K562 (cell line): Measurements from ENCODE around the gene CDKN1C. TPM values are rescaled to one million over a fixed set of nuclear protein-coding genes. Genes with fewer than 3 reads are reported as not detected.

ENCODE experiments used
- ATAC-seq: fragments of 200-7000 bp; cut with Tn5 transposase; 3 replicates; pipeline ENCODE4 v1.9.1; 2020; ENCODE audit warnings: moderate library complexity
- BruUV-seq: library from RNA; stranded (reverse); fragments of 400-500 nt; replicated peaks from 2 replicates; lab custom pipeline; 2021; lab: Mats Ljungman, UMichigan
- CTCF ChIA-PET: fragments of 300-600 bp; formaldehyde crosslinking; extraction: SDS; loops from one replicate; lab custom pipeline; 2021; ENCODE audit warnings: low intra/inter-chr PET ratio; lab: Yijun Ruan, JAX
- POLR2A ChIA-PET: fragments of 300-600, 350-650 bp; sonication (Branson Sonifier 250); formaldehyde crosslinking; extraction: SDS; loops from one replicate; lab custom pipeline; 2021; ENCODE audit warnings: antibody characterized with exemption, inconsistent platforms; lab: Yijun Ruan, JAX
- DNase-seq, 4 experiments: peaks; one replicate each; pipeline versions ENCODE4 v3.0.0 to v3.0.0-alpha.2; 2011 to 2018; ENCODE audit warnings: low spot score in 3 of 4, mixed read lengths in 3 of 4; ENCODE audit errors: extremely low read depth in 1 of 4
- FAIRE-seq: peaks from 2 replicates; lab custom pipeline; 2011; peaks lifted over from hg19 to GRCh38; lab: Jason Lieb, UNC
- H2AFZ ChIP-seq: 2 replicates; pipeline ENCODE4 v1.6.0; 2011; ENCODE audit warnings: low read depth, low read length, control low read depth, inconsistent platforms
- H3K27ac ChIP-seq: fragments of 200-600 bp; 3 replicates; pipeline ENCODE4 v1.8.0; 2011; ENCODE audit warnings: low read depth, mild to moderate bottlenecking, control low read depth, inconsistent platforms, low read length, moderate library complexity, mixed read lengths; ENCODE audit errors: extremely low read depth
- H3K27me3 ChIP-seq, 2 experiments: fragments of 300-600 bp in 1 of 2; 2 replicates in 1 of 2; 3 replicates in 1 of 2; pipeline versions ENCODE4 v1.6.0 to v1.8.0; 2011; ENCODE audit warnings: inconsistent platforms in 2 of 2, low read length in 2 of 2, mild to moderate bottlenecking in 1 of 2, mixed read lengths in 1 of 2, moderate library complexity in 1 of 2; ENCODE audit not compliant: control insufficient read depth in 2 of 2, insufficient read depth in 2 of 2
- H3K36me3 ChIP-seq: fragments of 300-600 bp; 3 replicates; pipeline ENCODE4 v1.8.0; 2011; ENCODE audit warnings: mild to moderate bottlenecking, low read length, inconsistent platforms; ENCODE audit not compliant: control insufficient read depth, insufficient read depth
- H3K4me1 ChIP-seq, 2 experiments: fragments of 200-600 bp in 1 of 2; replicated peaks in 1 of 2; 2 replicates in 1 of 2; 3 replicates in 1 of 2; pipeline versions ENCODE4 v1.5.1 to v1.8.0; 2011; ENCODE audit warnings: inconsistent platforms in 2 of 2, low read length in 2 of 2, mild to moderate bottlenecking in 1 of 2, mixed read lengths in 1 of 2, moderate library complexity in 1 of 2; ENCODE audit not compliant: control insufficient read depth in 2 of 2, insufficient read depth in 2 of 2
- H3K4me2 ChIP-seq: 2 replicates; pipeline ENCODE4 v1.6.1; 2011; ENCODE audit warnings: low read length, control low read depth, inconsistent platforms, mixed read lengths; ENCODE audit not compliant: insufficient read depth
- H3K4me3 ChIP-seq: fragments of 200-600 bp; sonication (generic), shearing (Covaris generic); 2 replicates; pipeline ENCODE4 v1.5.1; 2016; ENCODE audit warnings: control low read depth, inconsistent platforms
- H3K79me2 ChIP-seq: fragments of 200-600 bp; 3 replicates; pipeline ENCODE4 v1.8.0; 2011; ENCODE audit warnings: low read length, inconsistent platforms; ENCODE audit not compliant: control insufficient read depth, insufficient read depth
- H3K9ac ChIP-seq, 2 experiments: 2 replicates each; pipeline versions ENCODE4 v1.6.0 to v1.6.1; 2011; ENCODE audit warnings: low read depth in 2 of 2, low read length in 2 of 2, control low read depth in 1 of 2, inconsistent platforms in 1 of 2, mild to moderate bottlenecking in 1 of 2, mixed read lengths in 1 of 2; ENCODE audit not compliant: insufficient read depth in 1 of 2
- H3K9me1 ChIP-seq: one replicate; pipeline ENCODE4 v1.6.0; 2011; ENCODE audit warnings: inconsistent platforms, mild to moderate bottlenecking, low read length, moderate library complexity; ENCODE audit not compliant: control insufficient read depth, insufficient read depth
- H3K9me3 ChIP-seq: replicated peaks from 2 replicates; pipeline ENCODE4 v1.5.1; 2011; ENCODE audit warnings: low read depth, low read length, inconsistent platforms; ENCODE audit not compliant: control insufficient read depth, insufficient read depth
- H4K20me1 ChIP-seq: replicated peaks from 2 replicates; pipeline ENCODE4 v1.6.1; 2011; ENCODE audit warnings: low read length, inconsistent platforms, mixed read lengths; ENCODE audit not compliant: control insufficient read depth, insufficient read depth
- ATF1 ChIP-seq, 2 experiments: fragments of 450-650 bp in 1 of 2; IDR thresholded peaks; 2 replicates each; pipeline ENCODE4 v1.6.1; 2016; ENCODE audit warnings: missing compliant biosample characterization in 1 of 2, missing genetic modification characterization in 1 of 2
- BRF1 ChIP-seq: IDR thresholded peaks from 3 replicates; pipeline ENCODE4 v1.6.1; 2011; ENCODE audit warnings: borderline replicate concordance, mild to moderate bottlenecking; ENCODE audit not compliant: insufficient read length; ENCODE audit errors: extremely low read depth
- CBFA2T3 ChIP-seq: fragments of 450-650 bp; IDR thresholded peaks from 2 replicates; pipeline ENCODE4 v1.6.1; 2017
- GATAD2A ChIP-seq: fragments of 450-650 bp; IDR thresholded peaks from 2 replicates; pipeline ENCODE4 v1.6.1; 2017
- HDAC3 ChIP-seq: fragments of 450-650 bp; IDR thresholded peaks from 2 replicates; pipeline ENCODE4 v1.6.1; 2018; ENCODE audit warnings: borderline replicate concordance, mild to moderate bottlenecking, moderate library complexity; ENCODE audit not compliant: partially characterized antibody
- MAZ ChIP-seq, 2 experiments: fragments of 450-650 bp in 1 of 2; sonication (generic) in 1 of 2; formaldehyde crosslinking; IDR thresholded peaks in 1 of 2; conservative IDR thresholded peaks in 1 of 2; 2 replicates each; pipeline versions ENCODE4 v1.4.0 to v1.5.0; 2020; ENCODE audit warnings: mild to moderate bottlenecking in 1 of 2, missing genetic modification reagents in 1 of 2
- MCM2 ChIP-seq: fragments of 450-650 bp; IDR thresholded peaks from 2 replicates; pipeline ENCODE4 v1.6.1; 2017; ENCODE audit warnings: low read depth, mild to moderate bottlenecking
- POLR3G ChIP-seq: IDR thresholded peaks from 2 replicates; pipeline ENCODE4 v1.6.1; 2011; ENCODE audit not compliant: insufficient read length, insufficient replicate concordance; ENCODE audit errors: extremely low read depth
- POU5F1 ChIP-seq: fragments of 150-350 bp; IDR thresholded peaks from 2 replicates; pipeline ENCODE4 v1.6.1; 2014; ENCODE audit warnings: borderline replicate concordance, low read length, low read depth, mild to moderate bottlenecking; ENCODE audit not compliant: partially characterized antibody
- RBBP5 ChIP-seq: fragments of 200-600 bp; sonication (generic); IDR thresholded peaks from 2 replicates; pipeline ENCODE4 v1.6.1; 2012; ENCODE audit warnings: borderline replicate concordance, mild to moderate bottlenecking, low read length, control low read depth, inconsistent platforms; ENCODE audit not compliant: insufficient read depth, poor library complexity, severe bottlenecking
- WGBS: fragments of 100-300 bp; shearing (Covaris generic); methylation state at CpG from one replicate; pipeline ENCODE4 v1.1.6; 2016; ENCODE audit warnings: low coverage, mixed read lengths; ENCODE audit not compliant: insufficient coverage; ENCODE audit errors: missing lambda C conversion rate; 5-methylcytosine and 5-hydroxymethylcytosine counted together
- in situ Hi-C: fragments of 300-500 bp; cut with MboI; formaldehyde crosslinking; loops from 4 replicates; pipeline ENCODE4 v1.15.0; 2018; ENCODE audit warnings: inconsistent platforms, mixed read lengths
- intact Hi-C: fragments of 100-400 bp; cut with micrococcal nuclease; formaldehyde crosslinking; loops from 2 replicates; pipeline ENCODE4 v1.14.2; 2022
- polyA plus RNA-seq, 8 experiments: library from polyadenylated mRNA; depleted of rRNA in 4 of 8; stranded (reverse) in 5 of 8; unstranded in 3 of 8; fragments of >200 nt; fragmentation: Nextera tagmentation in 2 of 8; fragmentation: Illumina TruSeq in 1 of 8; extraction: Ambion mirVana in 2 of 8; extraction: Trizol in 1 of 8; gene quantifications; 2 replicates each; pipeline versions ENCODE4 v1.2.1 to v1.2.3, GENCODE V29; 2011 to 2014; ENCODE audit warnings: inconsistent platforms in 1 of 8, missing spikeins in 1 of 8
- total RNA-seq, 7 experiments: library from RNA; depleted of rRNA in 6 of 7; stranded (reverse); fragments of >200 nt in 6 of 7; fragmentation: Illumina TruSeq in 2 of 7; extraction: Trizol in 2 of 7; gene quantifications; 2 replicates each; pipeline versions ENCODE4 v1.2.1 to v1.2.3, GENCODE V29; 2011 to 2021; ENCODE audit warnings: low replicate concordance in 1 of 7
- TF ChIP-seq, protein P1 (sequence below), 2 experiments: fragments of 150-350 bp in 1 of 2; IDR thresholded peaks; 2 replicates each; pipeline ENCODE4 v1.6.1; 2012 to 2016; ENCODE audit warnings: low read depth in 2 of 2, low read length in 2 of 2, mild to moderate bottlenecking in 1 of 2, moderate library complexity in 1 of 2
- TF ChIP-seq, protein P2 (sequence below), 2 experiments: fragments of 450-650 bp in 1 of 2; sonication (generic) in 1 of 2; formaldehyde crosslinking; conservative IDR thresholded peaks; 2 replicates each; pipeline versions ENCODE4 v1.4.0 to v1.8.1; 2020 to 2022; ENCODE audit warnings: mild to moderate bottlenecking in 1 of 2, missing genetic modification reagents in 1 of 2
- TF ChIP-seq, protein P3 (sequence below): fragments of 450-650 bp; IDR thresholded peaks from 2 replicates; pipeline ENCODE4 v1.6.1; 2017; ENCODE audit warnings: antibody characterized with exemption, mild to moderate bottlenecking

Gene CDKN1C
- total and polyA plus RNA-seq, 9 of the 15 experiments (the other 6 are each of a cell fraction or from before 2014, with no cell fraction given), result 2.8 to 21.1 (median 9.3) TPM

DNA sequence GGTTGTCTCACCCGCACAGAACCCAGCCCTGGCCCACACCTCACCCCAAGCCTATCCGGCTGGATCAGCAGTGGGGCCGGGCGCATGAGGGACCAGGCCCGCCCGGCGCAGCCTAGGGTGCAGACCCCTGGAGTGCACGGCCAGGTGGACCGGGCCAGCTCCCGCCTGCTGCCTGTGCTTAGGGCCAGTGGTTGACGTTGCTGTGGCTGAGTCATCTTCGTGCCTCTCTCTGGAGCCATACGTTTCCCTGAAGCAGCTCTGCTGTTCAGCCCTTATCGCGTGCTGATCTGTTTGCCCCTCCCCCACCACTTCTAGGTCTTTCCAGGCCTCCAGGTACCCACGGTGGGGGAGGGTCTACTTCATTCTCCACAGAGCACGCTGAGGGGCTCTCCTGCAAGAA, 39.5 kb downstream of the CDKN1C start:
- H3K27me3 ChIP-seq, result no peaks in the 10 kb centered on the region; a peak in 1 of 5 replicates
- FAIRE-seq (peak; percentile 93), DNase-seq (peak; percentile 78 to 87 (median 82)), ATAC-seq (peak; percentile 90)
- peaks cover 17 to 77% of the 10 kb centered on the region in 2 experiments for H3K4me1 ChIP-seq
- no peaks in the 10 kb centered on the region for H4K20me1 ChIP-seq
- peak overlapping the region; percentile 21; the same call in 1 of the 3 replicates for H3K27ac ChIP-seq
- 13% methylated on average over 15 of the region's 17 CpGs for WGBS
- POLR2A ChIA-PET, result interaction anchor here (0.6 to 0.8 kb wide), 2 partner anchors 21 to 39 kb away, joined by 4 read pairs; partner anchors contain the start of gene CDKN1C
- no peaks in the 10 kb centered on the region for H3K36me3 ChIP-seq
- H3K9me3 ChIP-seq, result no peaks in the 10 kb centered on the region
- no TSS peak for BruUV-seq
- intact Hi-C loops (no loop called here), in situ Hi-C loops (no loop called here)
- peak overlapping the region; percentile 78 for H2AFZ ChIP-seq
- H3K79me2 ChIP-seq, result no peaks in the 10 kb centered on the region
- no peak overlapping the region for H3K4me3 ChIP-seq
- peak overlapping the region; percentile 63 for H3K4me2 ChIP-seq
- CTCF ChIA-PET, result no interaction called here
- peaks cover 5% of the 10 kb centered on the region for H3K9me1 ChIP-seq
- peak overlapping the region in 1 of 2 experiments; percentile 15; a peak in 3 of 4 replicates for H3K9ac ChIP-seq
- TF ChIP-seq GATAD2A (peak; percentile 34; the same call in 1 of the 2 replicates), ATF1 (CRISPR knock-in tag; IDR thresholded peaks at IDR 0.05) (no peak), ATF1 (tag; IDR thresholded peaks at IDR 0.05) (peak; percentile 58), RBBP5 (no peak), MCM2 (no peak), BRF1 (no peak), CBFA2T3 (peak; percentile 37), POU5F1 (no peak), POLR3G (no peak), HDAC3 (no peak), MAZ (CRISPR knock-in tag; conservative IDR thresholded peaks at IDR 0.05 in 1 of 2, IDR thresholded peaks at IDR 0.05 in 1 of 2) (peak in 1 of 2 experiments; percentile 51; a peak in 2 of 4 replicates)
- TF ChIP-seq, protein P1, sequence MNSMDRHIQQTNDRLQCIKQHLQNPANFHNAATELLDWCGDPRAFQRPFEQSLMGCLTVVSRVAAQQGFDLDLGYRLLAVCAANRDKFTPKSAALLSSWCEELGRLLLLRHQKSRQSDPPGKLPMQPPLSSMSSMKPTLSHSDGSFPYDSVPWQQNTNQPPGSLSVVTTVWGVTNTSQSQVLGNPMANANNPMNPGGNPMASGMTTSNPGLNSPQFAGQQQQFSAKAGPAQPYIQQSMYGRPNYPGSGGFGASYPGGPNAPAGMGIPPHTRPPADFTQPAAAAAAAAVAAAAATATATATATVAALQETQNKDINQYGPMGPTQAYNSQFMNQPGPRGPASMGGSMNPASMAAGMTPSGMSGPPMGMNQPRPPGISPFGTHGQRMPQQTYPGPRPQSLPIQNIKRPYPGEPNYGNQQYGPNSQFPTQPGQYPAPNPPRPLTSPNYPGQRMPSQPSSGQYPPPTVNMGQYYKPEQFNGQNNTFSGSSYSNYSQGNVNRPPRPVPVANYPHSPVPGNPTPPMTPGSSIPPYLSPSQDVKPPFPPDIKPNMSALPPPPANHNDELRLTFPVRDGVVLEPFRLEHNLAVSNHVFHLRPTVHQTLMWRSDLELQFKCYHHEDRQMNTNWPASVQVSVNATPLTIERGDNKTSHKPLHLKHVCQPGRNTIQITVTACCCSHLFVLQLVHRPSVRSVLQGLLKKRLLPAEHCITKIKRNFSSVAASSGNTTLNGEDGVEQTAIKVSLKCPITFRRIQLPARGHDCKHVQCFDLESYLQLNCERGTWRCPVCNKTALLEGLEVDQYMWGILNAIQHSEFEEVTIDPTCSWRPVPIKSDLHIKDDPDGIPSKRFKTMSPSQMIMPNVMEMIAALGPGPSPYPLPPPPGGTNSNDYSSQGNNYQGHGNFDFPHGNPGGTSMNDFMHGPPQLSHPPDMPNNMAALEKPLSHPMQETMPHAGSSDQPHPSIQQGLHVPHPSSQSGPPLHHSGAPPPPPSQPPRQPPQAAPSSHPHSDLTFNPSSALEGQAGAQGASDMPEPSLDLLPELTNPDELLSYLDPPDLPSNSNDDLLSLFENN (IDR thresholded peaks at IDR 0.05; ENCODE audit: low read depth in 2 of 2, low read length in 2 of 2), result no peak
- TF ChIP-seq, protein P2, sequence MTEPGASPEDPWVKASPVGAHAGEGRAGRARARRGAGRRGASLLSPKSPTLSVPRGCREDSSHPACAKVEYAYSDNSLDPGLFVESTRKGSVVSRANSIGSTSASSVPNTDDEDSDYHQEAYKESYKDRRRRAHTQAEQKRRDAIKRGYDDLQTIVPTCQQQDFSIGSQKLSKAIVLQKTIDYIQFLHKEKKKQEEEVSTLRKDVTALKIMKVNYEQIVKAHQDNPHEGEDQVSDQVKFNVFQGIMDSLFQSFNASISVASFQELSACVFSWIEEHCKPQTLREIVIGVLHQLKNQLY (CRISPR knock-in tag; conservative IDR thresholded peaks at IDR 0.05), result no peak
- TF ChIP-seq, protein P3, sequence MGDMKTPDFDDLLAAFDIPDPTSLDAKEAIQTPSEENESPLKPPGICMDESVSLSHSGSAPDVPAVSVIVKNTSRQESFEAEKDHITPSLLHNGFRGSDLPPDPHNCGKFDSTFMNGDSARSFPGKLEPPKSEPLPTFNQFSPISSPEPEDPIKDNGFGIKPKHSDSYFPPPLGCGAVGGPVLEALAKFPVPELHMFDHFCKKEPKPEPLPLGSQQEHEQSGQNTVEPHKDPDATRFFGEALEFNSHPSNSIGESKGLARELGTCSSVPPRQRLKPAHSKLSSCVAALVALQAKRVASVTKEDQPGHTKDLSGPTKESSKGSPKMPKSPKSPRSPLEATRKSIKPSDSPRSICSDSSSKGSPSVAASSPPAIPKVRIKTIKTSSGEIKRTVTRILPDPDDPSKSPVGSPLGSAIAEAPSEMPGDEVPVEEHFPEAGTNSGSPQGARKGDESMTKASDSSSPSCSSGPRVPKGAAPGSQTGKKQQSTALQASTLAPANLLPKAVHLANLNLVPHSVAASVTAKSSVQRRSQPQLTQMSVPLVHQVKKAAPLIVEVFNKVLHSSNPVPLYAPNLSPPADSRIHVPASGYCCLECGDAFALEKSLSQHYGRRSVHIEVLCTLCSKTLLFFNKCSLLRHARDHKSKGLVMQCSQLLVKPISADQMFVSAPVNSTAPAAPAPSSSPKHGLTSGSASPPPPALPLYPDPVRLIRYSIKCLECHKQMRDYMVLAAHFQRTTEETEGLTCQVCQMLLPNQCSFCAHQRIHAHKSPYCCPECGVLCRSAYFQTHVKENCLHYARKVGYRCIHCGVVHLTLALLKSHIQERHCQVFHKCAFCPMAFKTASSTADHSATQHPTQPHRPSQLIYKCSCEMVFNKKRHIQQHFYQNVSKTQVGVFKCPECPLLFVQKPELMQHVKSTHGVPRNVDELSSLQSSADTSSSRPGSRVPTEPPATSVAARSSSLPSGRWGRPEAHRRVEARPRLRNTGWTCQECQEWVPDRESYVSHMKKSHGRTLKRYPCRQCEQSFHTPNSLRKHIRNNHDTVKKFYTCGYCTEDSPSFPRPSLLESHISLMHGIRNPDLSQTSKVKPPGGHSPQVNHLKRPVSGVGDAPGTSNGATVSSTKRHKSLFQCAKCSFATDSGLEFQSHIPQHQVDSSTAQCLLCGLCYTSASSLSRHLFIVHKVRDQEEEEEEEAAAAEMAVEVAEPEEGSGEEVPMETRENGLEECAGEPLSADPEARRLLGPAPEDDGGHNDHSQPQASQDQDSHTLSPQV, result peak; percentile 76; the same call in 1 of the 2 replicates
